GM12865 (cell line): ENCODE data around the gene SCAPER.

Experiments used
- DNase-seq: peaks from one replicate; pipeline ENCODE4 v3.0.0; 2010; ENCODE audit warnings: low read depth
- H3K4me3 ChIP-seq: 2 replicates; pipeline ENCODE4 v1.5.1; 2011; ENCODE audit warnings: mild to moderate bottlenecking, low read depth, low read length, control low read depth
- CTCF ChIP-seq: IDR thresholded peaks from 2 replicates; pipeline ENCODE4 v1.5.1; 2011; ENCODE audit warnings: low read length, control low read depth, low read depth, inconsistent platforms; ENCODE audit not compliant: insufficient read depth; ENCODE audit errors: missing control alignments

The SCAPER gene

GRCh38 chr15:76366714-76367113 is 538.4 kb downstream of the SCAPER start:
- DNase-seq: no peak
- no peak overlapping the region for H3K4me3 ChIP-seq

GRCh38 chr15:76363251-76363650 is 541.9 kb downstream of the SCAPER start:
- no peak for DNase-seq
- no peak for TF ChIP-seq CTCF

More at GRCh38 chr15:76366714-76367113, 538.4 kb downstream of the SCAPER start:
- no peak for TF ChIP-seq CTCF

GRCh38 chr15:76360416-76360815 is 544.7 kb downstream of the SCAPER start:
- no peak for DNase-seq
- no peak for TF ChIP-seq CTCF
- H3K4me3 ChIP-seq: no peak overlapping the region

More at GRCh38 chr15:76363251-76363650, 541.9 kb downstream of the SCAPER start:
- H3K4me3 ChIP-seq: no peak overlapping the region

GRCh38 chr15:76359152-76359551 is 546.0 kb downstream of the SCAPER start:
- TF ChIP-seq CTCF: no peak
- H3K4me3 ChIP-seq: no peak overlapping the region
- DNase-seq: no peak

GRCh38 chr15:76358453-76358852 is 546.7 kb downstream of the SCAPER start:
- DNase-seq: no peak
- TF ChIP-seq CTCF: no peak
- H3K4me3 ChIP-seq: no peak overlapping the region

GRCh38 chr15:76354823-76355440 is 550.2 kb downstream of the SCAPER start:
- TF ChIP-seq CTCF: no peak
- no peak for DNase-seq
- H3K4me3 ChIP-seq: no peak overlapping the region

GRCh38 chr15:76353903-76354302 is 551.2 kb downstream of the SCAPER start:
- TF ChIP-seq CTCF: no peak
- DNase-seq: no peak
- H3K4me3 ChIP-seq: no peak overlapping the region
